ENCODE results near the gene ZNF407.

ZNF407 gene

GRCh38 chr18:74714791-74715190 is 117.1 kb downstream of the ZNF407 start:
- H3K4me3 ChIP-seq (ENCODE audit: low read depth, low read length): no peak overlapping the region
- TF ChIP-seq, protein P1, sequence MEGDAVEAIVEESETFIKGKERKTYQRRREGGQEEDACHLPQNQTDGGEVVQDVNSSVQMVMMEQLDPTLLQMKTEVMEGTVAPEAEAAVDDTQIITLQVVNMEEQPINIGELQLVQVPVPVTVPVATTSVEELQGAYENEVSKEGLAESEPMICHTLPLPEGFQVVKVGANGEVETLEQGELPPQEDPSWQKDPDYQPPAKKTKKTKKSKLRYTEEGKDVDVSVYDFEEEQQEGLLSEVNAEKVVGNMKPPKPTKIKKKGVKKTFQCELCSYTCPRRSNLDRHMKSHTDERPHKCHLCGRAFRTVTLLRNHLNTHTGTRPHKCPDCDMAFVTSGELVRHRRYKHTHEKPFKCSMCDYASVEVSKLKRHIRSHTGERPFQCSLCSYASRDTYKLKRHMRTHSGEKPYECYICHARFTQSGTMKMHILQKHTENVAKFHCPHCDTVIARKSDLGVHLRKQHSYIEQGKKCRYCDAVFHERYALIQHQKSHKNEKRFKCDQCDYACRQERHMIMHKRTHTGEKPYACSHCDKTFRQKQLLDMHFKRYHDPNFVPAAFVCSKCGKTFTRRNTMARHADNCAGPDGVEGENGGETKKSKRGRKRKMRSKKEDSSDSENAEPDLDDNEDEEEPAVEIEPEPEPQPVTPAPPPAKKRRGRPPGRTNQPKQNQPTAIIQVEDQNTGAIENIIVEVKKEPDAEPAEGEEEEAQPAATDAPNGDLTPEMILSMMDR (IDR thresholded peaks at IDR 0.05; ENCODE audit: low read depth, low read length, missing control alignments): no peak
- DNase-seq (ENCODE audit: low read depth): no peak
- in situ Hi-C loops (cut with HindIII; ENCODE audit: low sequenced_read_pairs): no loop called here

GRCh38 chr18:74715306-74715705 is 117.6 kb downstream of the ZNF407 start:
- no peak for DNase-seq (ENCODE audit: low read depth)
- TF ChIP-seq, protein P1 (IDR thresholded peaks at IDR 0.05; ENCODE audit: low read depth, low read length, missing control alignments): no peak
- in situ Hi-C loops (cut with HindIII; ENCODE audit: low sequenced_read_pairs): no loop called here
- no peak overlapping the region for H3K4me3 ChIP-seq (ENCODE audit: low read depth, low read length)

- DNase-seq (ENCODE audit: low read depth): no peak
- TF ChIP-seq, protein P1 (IDR thresholded peaks at IDR 0.05; ENCODE audit: low read depth, low read length, missing control alignments): no peak
- in situ Hi-C loops (cut with HindIII; ENCODE audit: low sequenced_read_pairs): no loop called here
- no peak overlapping the region for H3K4me3 ChIP-seq (ENCODE audit: low read depth, low read length)
Measured at GRCh38 chr18:74715865-74716712, 118.4 kb downstream of the ZNF407 start.

GRCh38 chr18:74718312-74718711 is 120.6 kb downstream of the ZNF407 start:
- H3K4me3 ChIP-seq (ENCODE audit: low read depth, low read length): no peak overlapping the region
- TF ChIP-seq, protein P1 (IDR thresholded peaks at IDR 0.05; ENCODE audit: low read depth, low read length, missing control alignments): no peak
- in situ Hi-C loops (cut with HindIII; ENCODE audit: low sequenced_read_pairs): no loop called here
- DNase-seq (ENCODE audit: low read depth): no peak

DNA sequence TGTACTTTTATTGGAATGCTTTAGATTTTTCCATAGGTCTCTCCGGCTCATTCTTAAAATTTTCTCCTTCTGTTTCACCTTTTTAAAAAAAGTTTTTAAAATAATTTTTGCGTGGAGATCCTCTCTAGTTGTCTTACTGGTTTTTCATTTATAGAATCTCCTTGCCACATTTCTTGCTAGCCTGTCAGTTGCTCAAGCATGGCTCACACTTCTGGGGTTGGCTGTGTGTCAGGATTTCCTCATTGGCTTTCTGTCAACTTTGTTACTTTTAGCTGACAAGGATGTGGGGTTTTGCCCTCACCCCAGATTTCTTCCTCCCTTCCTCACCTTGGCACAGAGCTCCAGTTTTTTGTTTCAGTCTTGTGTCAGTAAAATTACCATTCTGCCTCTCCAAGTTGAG is 124.6 kb downstream of the ZNF407 start:
- H3K4me3 ChIP-seq (ENCODE audit: low read depth, low read length): no peak overlapping the region
- TF ChIP-seq, protein P1 (IDR thresholded peaks at IDR 0.05; ENCODE audit: low read depth, low read length, missing control alignments): no peak
- in situ Hi-C loops (cut with HindIII; ENCODE audit: low sequenced_read_pairs): no loop called here

DNA sequence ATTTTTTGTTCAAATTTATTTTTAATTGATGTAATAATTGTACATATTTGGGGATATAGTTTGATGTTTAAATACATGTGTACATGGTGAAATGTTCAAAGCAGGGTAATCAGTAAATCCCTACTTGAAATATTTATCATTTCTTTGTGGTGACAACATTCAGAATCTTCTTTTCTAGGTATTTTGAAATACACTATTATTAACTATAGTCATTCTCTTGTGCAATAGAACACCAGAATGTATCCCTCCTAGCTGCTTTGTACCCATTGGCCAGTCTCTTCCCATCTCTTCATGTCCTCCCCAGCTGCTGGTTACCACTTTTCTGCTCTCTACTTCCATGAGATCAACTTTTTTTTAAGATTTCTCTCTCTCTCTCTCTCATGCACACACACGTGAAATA is 126.5 kb downstream of the ZNF407 start:
- in situ Hi-C loops (cut with HindIII; ENCODE audit: low sequenced_read_pairs): no loop called here
- TF ChIP-seq, protein P1 (IDR thresholded peaks at IDR 0.05; ENCODE audit: low read depth, low read length, missing control alignments): no peak
- DNase-seq (ENCODE audit: low read depth): no peak
- no peak overlapping the region for H3K4me3 ChIP-seq (ENCODE audit: low read depth, low read length)

More for the DNA sequence above, 124.6 kb downstream of the ZNF407 start:
- DNase-seq (ENCODE audit: low read depth): peak; percentile 9
